ENCODE measurements around the gene ORAI1. TPM values are rescaled to one million over a fixed set of nuclear protein-coding genes. Genes with fewer than 3 reads are reported as not detected.
"Not testable (repeated sequence)": the region's sequence is repeated elsewhere in the genome, so short reads cannot be mapped to it uniquely, and the experiment has no call there.

ORAI1 gene
- total RNA-seq, 1 donor from 2014 or later, result 20.4 TPM

- no peak for DNase-seq
These were observed 22.7 kb upstream of the ORAI1 start for GRCh38 chr12:121603581-121603980.

GRCh38 chr12:121608301-121608700 lies 18.0 kb upstream of the ORAI1 start:
- DNase-seq, result no peak

- DNase-seq, result peak; percentile 53
These were observed 15.8 kb upstream of the ORAI1 start for GRCh38 chr12:121610239-121611149.

- DNase-seq, result no peak
These were observed 15.0 kb upstream of the ORAI1 start for GRCh38 chr12:121611306-121611705.

GRCh38 chr12:121613462-121613861 lies 12.9 kb upstream of the ORAI1 start:
- no peak for DNase-seq

GRCh38 chr12:121614872-121615467 lies 11.4 kb upstream of the ORAI1 start:
- DNase-seq, result no peak

GRCh38 chr12:121618659-121619233 lies 7.6 kb upstream of the ORAI1 start:
- no peak for DNase-seq

GRCh38 chr12:121620333-121620891 lies 5.9 kb upstream of the ORAI1 start:
- DNase-seq, result no peak

GRCh38 chr12:121626853-121627640 lies 717 bp downstream of the ORAI1 start:
- peak; percentile 74 for DNase-seq

GRCh38 chr12:121628037-121628436 lies 1.7 kb downstream of the ORAI1 start:
- no peak for DNase-seq

GRCh38 chr12:121628536-121628935 lies 2.2 kb downstream of the ORAI1 start:
- DNase-seq, result no peak

GRCh38 chr12:121630791-121631355 lies 4.5 kb downstream of the ORAI1 start:
- DNase-seq, result no peak

GRCh38 chr12:121632069-121632970 lies 6.0 kb downstream of the ORAI1 start:
- DNase-seq, result no peak

- not testable (repeated sequence) for DNase-seq
These were observed 7.5 kb downstream of the ORAI1 start for GRCh38 chr12:121633833-121634196.

GRCh38 chr12:121634836-121635235 lies 8.5 kb downstream of the ORAI1 start:
- no peak for DNase-seq

GRCh38 chr12:121637231-121637914 lies 11.0 kb downstream of the ORAI1 start:
- no peak for DNase-seq

- no peak for DNase-seq
These were observed 12.2 kb downstream of the ORAI1 start for GRCh38 chr12:121638298-121639202.

- DNase-seq, result no peak
These were observed 15.0 kb downstream of the ORAI1 start for GRCh38 chr12:121641343-121641630.

- no peak for DNase-seq
These were observed 22.2 kb downstream of the ORAI1 start for GRCh38 chr12:121648458-121649028.
